Stimulated activated CD8-positive, alpha-beta memory T cell treated with anti-CD3 and anti-CD28 coated beads, Interleukin-4, amount 100 ng/mL, for 1 hour (primary cell): ENCODE results near the gene AKR1C4.
"Not testable (repeated sequence)": the region's sequence is repeated elsewhere in the genome, so short reads cannot be mapped to it uniquely, and the experiment has no call there.

Experiments used
- DNase-seq, 2 donors: peaks; one replicate each; pipeline ENCODE4 v3.0.0-alpha.2; 2020; ENCODE audit warnings: low read depth in 2 of 2, low spot score in 1 of 2

AKR1C4 gene

GRCh38 chr10:5199398-5199797 lies 2.8 kb downstream of the AKR1C4 start:
- no peak for DNase-seq

GRCh38 chr10:5206799-5207198 lies 10.2 kb downstream of the AKR1C4 start:
- DNase-seq = no peak

GRCh38 chr10:5209776-5210175 lies 13.1 kb downstream of the AKR1C4 start:
- not testable (repeated sequence) for DNase-seq

- not testable (repeated sequence) for DNase-seq
These were observed 13.6 kb downstream of the AKR1C4 start for GRCh38 chr10:5210261-5210660.

GRCh38 chr10:5211696-5212536 lies 15.3 kb downstream of the AKR1C4 start:
- DNase-seq = no peak

- no peak for DNase-seq
These were observed 20.2 kb downstream of the AKR1C4 start for GRCh38 chr10:5216801-5217200.

- no peak for DNase-seq
These were observed 22.6 kb downstream of the AKR1C4 start for GRCh38 chr10:5219262-5219661.

- DNase-seq = not testable (repeated sequence)
These were observed 26.3 kb downstream of the AKR1C4 start for GRCh38 chr10:5222942-5223341.

GRCh38 chr10:5229019-5229418 lies 32.4 kb downstream of the AKR1C4 start:
- no peak for DNase-seq

- DNase-seq = no peak
These were observed 36.7 kb downstream of the AKR1C4 start for GRCh38 chr10:5233324-5233723.

- no peak for DNase-seq
These were observed 37.6 kb downstream of the AKR1C4 start for GRCh38 chr10:5234106-5234860.

- not testable (repeated sequence) for DNase-seq
These were observed 40.9 kb downstream of the AKR1C4 start for GRCh38 chr10:5237541-5237940.

- DNase-seq = no peak
These were observed 45.9 kb downstream of the AKR1C4 start for GRCh38 chr10:5242585-5242984.

GRCh38 chr10:5243521-5243987 lies 46.9 kb downstream of the AKR1C4 start:
- no peak for DNase-seq

GRCh38 chr10:5252177-5253037 lies 55.8 kb downstream of the AKR1C4 start:
- no peak for DNase-seq

GRCh38 chr10:5254488-5254887 lies 57.9 kb downstream of the AKR1C4 start:
- no peak for DNase-seq

GRCh38 chr10:5257768-5258167 lies 61.1 kb downstream of the AKR1C4 start:
- DNase-seq = not testable (repeated sequence)

- DNase-seq = no peak
These were observed 62.7 kb downstream of the AKR1C4 start for GRCh38 chr10:5259132-5259951.

- no peak for DNase-seq
These were observed 63.4 kb downstream of the AKR1C4 start for GRCh38 chr10:5259952-5260578.

- no peak for DNase-seq
These were observed 64.2 kb downstream of the AKR1C4 start for GRCh38 chr10:5260828-5261227.
